Neural cell (in vitro differentiated cells): ENCODE data around the gene MAP1LC3B. TPM values are rescaled to one million over a fixed set of nuclear protein-coding genes. Genes with fewer than 3 reads are reported as not detected.

Source experiments
- H2AFZ ChIP-seq: fragments of 200-600, 300-800 bp; sonication (generic), shearing (Covaris generic); 2 replicates; pipeline ENCODE4 v1.6.0; 2014; ENCODE audit warnings: low read depth, mild to moderate bottlenecking, antibody characterized with exemption, low read length, moderate library complexity
- H3F3A ChIP-seq: fragments of 200-600 bp; shearing (Covaris generic); 2 replicates; pipeline ENCODE4 v1.6.1; 2016; ENCODE audit warnings: mild to moderate bottlenecking, moderate library complexity, mixed read lengths, antibody characterized with exemption, low read length; ENCODE audit not compliant: insufficient read depth, poor library complexity, severe bottlenecking
- H3K27ac ChIP-seq: fragments of 200-600, 300-800 bp; sonication (generic), shearing (Covaris generic); 2 replicates; pipeline ENCODE4 v1.5.1; 2014; ENCODE audit warnings: mild to moderate bottlenecking, low read length, moderate library complexity
- H3K27me3 ChIP-seq: fragments of 300-800, 200-600 bp; sonication (generic), shearing (Covaris generic); 2 replicates; pipeline ENCODE4 v1.6.0; 2014; ENCODE audit warnings: mild to moderate bottlenecking, low read depth, low read length, moderate library complexity; ENCODE audit not compliant: insufficient read depth
- H3K36me3 ChIP-seq: fragments of 300-800, 200-600 bp; sonication (generic), shearing (Covaris generic); 2 replicates; pipeline ENCODE4 v1.5.1; 2014; ENCODE audit warnings: mild to moderate bottlenecking, antibody characterized with exemption, low read length, moderate library complexity; ENCODE audit not compliant: insufficient read depth
- H3K4me2 ChIP-seq: fragments of 300-800, 200-600 bp; sonication (generic), shearing (Covaris generic); 2 replicates; pipeline ENCODE4 v1.6.0; 2014; ENCODE audit warnings: mild to moderate bottlenecking, low read length
- H3K4me3 ChIP-seq: fragments of 300-800, 200-600 bp; sonication (generic), shearing (Covaris generic); 2 replicates; pipeline ENCODE4 v1.5.1; 2014; ENCODE audit warnings: mild to moderate bottlenecking, low read length, moderate library complexity
- H3K79me2 ChIP-seq: fragments of 200-600 bp; shearing (Covaris generic); replicated peaks from 2 replicates; pipeline ENCODE4 v1.6.0; 2014; ENCODE audit warnings: mild to moderate bottlenecking, low read length, moderate library complexity; ENCODE audit not compliant: insufficient read depth
- H3K9ac ChIP-seq: fragments of 300-800, 200-600 bp; sonication (generic), shearing (Covaris generic); 2 replicates; pipeline ENCODE4 v1.6.1; 2016; ENCODE audit warnings: mild to moderate bottlenecking, low read length, mixed read lengths
- H3K9me2 ChIP-seq: fragments of 200-600 bp; shearing (Covaris generic); 2 replicates; pipeline ENCODE4 v1.6.1; 2016; ENCODE audit warnings: mild to moderate bottlenecking, low read length, mixed read lengths; ENCODE audit not compliant: insufficient read depth
- H3K9me3 ChIP-seq: fragments of 200-600, 300-800 bp; sonication (generic), shearing (Covaris generic); 2 replicates; pipeline ENCODE4 v1.6.1; 2016; ENCODE audit warnings: mild to moderate bottlenecking, mixed run types, low read length, moderate library complexity, mixed read lengths
- H4K20me1 ChIP-seq: fragments of 200-600 bp; shearing (Covaris generic); 2 replicates; pipeline ENCODE4 v1.6.1; 2016; ENCODE audit warnings: mild to moderate bottlenecking, mixed run types; ENCODE audit not compliant: insufficient read depth
- EP300 ChIP-seq: fragments of 450-650 bp; conservative IDR thresholded peaks from 2 replicates; pipeline ENCODE4 v1.6.1; 2014; ENCODE audit warnings: antibody characterized with exemption, mild to moderate bottlenecking, moderate library complexity; ENCODE audit not compliant: poor library complexity, severe bottlenecking
- EZH2 ChIP-seq: fragments of 200-600, 300-800 bp; shearing (Covaris generic), sonication (generic); IDR thresholded peaks from 2 replicates; pipeline ENCODE4 v1.6.1; 2014; ENCODE audit warnings: antibody characterized with exemption, low read length, borderline replicate concordance, mild to moderate bottlenecking; ENCODE audit not compliant: insufficient read depth, poor library complexity, severe bottlenecking
- MXI1 ChIP-seq: fragments of 450-650 bp; conservative IDR thresholded peaks from 2 replicates; pipeline ENCODE4 v1.6.1; 2014; ENCODE audit warnings: antibody characterized with exemption, mild to moderate bottlenecking; ENCODE audit not compliant: poor library complexity, severe bottlenecking
- POLR2AphosphoS5 ChIP-seq: IDR thresholded peaks from 2 replicates; pipeline ENCODE4 v1.6.1; 2012
- RAD21 ChIP-seq: fragments of 450-650 bp; conservative IDR thresholded peaks from 2 replicates; pipeline ENCODE4 v1.6.1; 2014; ENCODE audit warnings: antibody characterized with exemption, mild to moderate bottlenecking, moderate library complexity
- SMC3 ChIP-seq: fragments of 450-650 bp; conservative IDR thresholded peaks from 2 replicates; pipeline ENCODE4 v1.6.1; 2014; ENCODE audit warnings: antibody characterized with exemption, mild to moderate bottlenecking, moderate library complexity; ENCODE audit not compliant: poor library complexity
- TAF1 ChIP-seq: IDR thresholded peaks from 2 replicates; pipeline ENCODE4 v1.6.1; 2012; ENCODE audit warnings: low read depth
- polyA plus RNA-seq: library from polyadenylated mRNA; depleted of rRNA; stranded (reverse); fragments of >200 nt; gene quantifications from 2 replicates; pipeline ENCODE4 v1.2.3, GENCODE V29; 2014
- TF ChIP-seq, protein P1 (sequence below): IDR thresholded peaks from 2 replicates; pipeline ENCODE4 v1.6.1; 2012; ENCODE audit warnings: borderline replicate concordance
- TF ChIP-seq, protein P2 (sequence below): fragments of 450-650 bp; IDR thresholded peaks from 2 replicates; pipeline ENCODE4 v1.5.1; 2014; ENCODE audit warnings: antibody characterized with exemption, mild to moderate bottlenecking, moderate library complexity; ENCODE audit not compliant: poor library complexity, severe bottlenecking

The MAP1LC3B gene
- polyA plus RNA-seq, 1 donor from 2014 or later: 73.1 TPM

DNA sequence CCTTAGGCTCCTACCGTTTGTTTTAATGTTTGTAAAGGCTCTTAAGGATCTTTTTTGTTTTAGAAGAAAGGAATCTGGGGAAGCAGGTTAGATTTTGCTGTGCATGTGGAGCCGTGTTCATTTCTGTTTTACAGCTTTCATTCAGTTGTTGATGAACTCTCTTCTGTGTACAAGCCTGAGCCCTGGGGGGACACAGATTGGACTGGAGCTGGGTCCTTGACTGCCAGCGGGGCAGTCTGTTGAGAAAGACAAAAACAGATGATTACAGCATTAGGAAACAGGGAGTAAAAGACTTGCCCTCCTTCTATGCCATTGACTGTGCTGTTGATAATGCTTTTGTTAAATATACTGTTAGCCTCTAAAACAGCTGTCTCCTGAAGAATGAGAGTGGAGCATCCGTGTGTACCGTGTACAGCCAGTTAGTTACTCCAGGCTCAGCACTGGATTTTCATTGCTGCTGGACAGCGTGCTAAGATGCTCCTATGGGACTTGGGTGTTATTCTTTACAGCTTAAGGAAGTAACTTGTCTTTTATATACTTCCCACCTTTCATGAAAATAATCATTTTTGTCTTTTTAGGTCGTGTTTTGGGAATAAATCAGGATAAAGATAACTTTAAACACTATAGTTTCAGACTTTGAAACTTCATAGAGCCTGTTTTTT is 3.2 kb downstream of the MAP1LC3B start:
- H3K4me3 ChIP-seq: no peak overlapping the region

DNA sequence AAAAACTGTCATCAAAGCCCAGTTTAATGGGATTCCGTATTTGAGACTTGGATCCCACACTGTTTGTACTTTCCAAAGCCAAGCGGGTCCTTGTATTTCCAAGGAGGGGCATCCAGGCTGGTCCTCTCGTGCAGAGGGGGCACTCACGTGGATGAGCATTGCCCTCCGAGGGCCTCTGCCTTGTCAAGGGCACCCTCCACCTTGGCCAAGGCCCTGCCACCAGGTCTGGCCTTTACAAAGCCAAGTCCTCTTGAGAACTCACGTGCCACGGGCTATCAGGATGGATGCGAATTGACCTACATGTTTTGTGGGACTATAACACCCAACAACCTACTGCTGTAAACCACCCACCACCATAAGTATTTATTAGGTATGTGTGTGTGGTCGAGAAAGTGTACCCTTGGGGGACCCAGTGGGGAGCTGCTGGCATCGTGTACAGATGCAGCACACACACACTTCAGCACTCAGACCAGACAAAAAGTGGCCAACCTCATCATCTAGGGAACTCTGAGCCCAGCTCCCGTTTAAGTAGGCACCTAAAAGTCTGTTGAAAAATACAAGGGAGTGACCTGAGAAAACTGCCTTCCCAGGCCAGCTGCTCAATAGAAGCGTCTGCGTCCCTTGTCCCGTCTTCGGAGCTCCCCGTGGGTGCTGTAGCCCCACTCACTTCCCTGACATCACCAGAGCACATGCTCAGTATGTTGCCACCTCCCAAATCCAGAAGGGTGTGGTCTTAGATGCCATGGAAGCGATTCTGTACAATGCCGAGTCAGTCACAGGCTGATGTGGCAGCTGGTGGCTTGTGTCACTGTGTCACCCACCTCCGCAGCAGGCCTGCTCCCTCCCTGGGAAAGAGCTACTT is 12.9 kb downstream of the MAP1LC3B start:
- Histone ChIP-seq H3K79me2 (no peaks in the 10 kb centered on the region), H3K9me3 (no peaks in the 10 kb centered on the region), H3K4me3 (no peak overlapping the region), H2AFZ (no peak overlapping the region), H3K36me3 (peaks cover 6% of the 10 kb centered on the region), H3K9me2 (no peaks in the 10 kb centered on the region), H3K27me3 (no peaks in the 10 kb centered on the region), H3F3A (no peaks in the 10 kb centered on the region), H3K4me2 (no peak overlapping the region), H4K20me1 (no peaks in the 10 kb centered on the region), H3K9ac (no peak overlapping the region), H3K27ac (no peak overlapping the region)
- TF ChIP-seq, protein P1, sequence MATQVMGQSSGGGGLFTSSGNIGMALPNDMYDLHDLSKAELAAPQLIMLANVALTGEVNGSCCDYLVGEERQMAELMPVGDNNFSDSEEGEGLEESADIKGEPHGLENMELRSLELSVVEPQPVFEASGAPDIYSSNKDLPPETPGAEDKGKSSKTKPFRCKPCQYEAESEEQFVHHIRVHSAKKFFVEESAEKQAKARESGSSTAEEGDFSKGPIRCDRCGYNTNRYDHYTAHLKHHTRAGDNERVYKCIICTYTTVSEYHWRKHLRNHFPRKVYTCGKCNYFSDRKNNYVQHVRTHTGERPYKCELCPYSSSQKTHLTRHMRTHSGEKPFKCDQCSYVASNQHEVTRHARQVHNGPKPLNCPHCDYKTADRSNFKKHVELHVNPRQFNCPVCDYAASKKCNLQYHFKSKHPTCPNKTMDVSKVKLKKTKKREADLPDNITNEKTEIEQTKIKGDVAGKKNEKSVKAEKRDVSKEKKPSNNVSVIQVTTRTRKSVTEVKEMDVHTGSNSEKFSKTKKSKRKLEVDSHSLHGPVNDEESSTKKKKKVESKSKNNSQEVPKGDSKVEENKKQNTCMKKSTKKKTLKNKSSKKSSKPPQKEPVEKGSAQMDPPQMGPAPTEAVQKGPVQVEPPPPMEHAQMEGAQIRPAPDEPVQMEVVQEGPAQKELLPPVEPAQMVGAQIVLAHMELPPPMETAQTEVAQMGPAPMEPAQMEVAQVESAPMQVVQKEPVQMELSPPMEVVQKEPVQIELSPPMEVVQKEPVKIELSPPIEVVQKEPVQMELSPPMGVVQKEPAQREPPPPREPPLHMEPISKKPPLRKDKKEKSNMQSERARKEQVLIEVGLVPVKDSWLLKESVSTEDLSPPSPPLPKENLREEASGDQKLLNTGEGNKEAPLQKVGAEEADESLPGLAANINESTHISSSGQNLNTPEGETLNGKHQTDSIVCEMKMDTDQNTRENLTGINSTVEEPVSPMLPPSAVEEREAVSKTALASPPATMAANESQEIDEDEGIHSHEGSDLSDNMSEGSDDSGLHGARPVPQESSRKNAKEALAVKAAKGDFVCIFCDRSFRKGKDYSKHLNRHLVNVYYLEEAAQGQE: no peak
- peak; percentile 40 for TF ChIP-seq POLR2AphosphoS5

More for the DNA sequence above, 3.2 kb downstream of the MAP1LC3B start:
- no peak overlapping the region for H2AFZ ChIP-seq
- H3K27me3 ChIP-seq: no peaks in the 10 kb centered on the region
- H3K4me2 ChIP-seq: no peak overlapping the region
- no peaks in the 10 kb centered on the region for H3K9me3 ChIP-seq
- H3K9ac ChIP-seq: no peak overlapping the region
- no peak overlapping the region for H3K27ac ChIP-seq
- peaks cover 3% of the 10 kb centered on the region for H3F3A ChIP-seq
- TF ChIP-seq, protein P1: no peak
- no peak for TF ChIP-seq EP300
- TF ChIP-seq SMC3: no peak
- TF ChIP-seq, protein P2, sequence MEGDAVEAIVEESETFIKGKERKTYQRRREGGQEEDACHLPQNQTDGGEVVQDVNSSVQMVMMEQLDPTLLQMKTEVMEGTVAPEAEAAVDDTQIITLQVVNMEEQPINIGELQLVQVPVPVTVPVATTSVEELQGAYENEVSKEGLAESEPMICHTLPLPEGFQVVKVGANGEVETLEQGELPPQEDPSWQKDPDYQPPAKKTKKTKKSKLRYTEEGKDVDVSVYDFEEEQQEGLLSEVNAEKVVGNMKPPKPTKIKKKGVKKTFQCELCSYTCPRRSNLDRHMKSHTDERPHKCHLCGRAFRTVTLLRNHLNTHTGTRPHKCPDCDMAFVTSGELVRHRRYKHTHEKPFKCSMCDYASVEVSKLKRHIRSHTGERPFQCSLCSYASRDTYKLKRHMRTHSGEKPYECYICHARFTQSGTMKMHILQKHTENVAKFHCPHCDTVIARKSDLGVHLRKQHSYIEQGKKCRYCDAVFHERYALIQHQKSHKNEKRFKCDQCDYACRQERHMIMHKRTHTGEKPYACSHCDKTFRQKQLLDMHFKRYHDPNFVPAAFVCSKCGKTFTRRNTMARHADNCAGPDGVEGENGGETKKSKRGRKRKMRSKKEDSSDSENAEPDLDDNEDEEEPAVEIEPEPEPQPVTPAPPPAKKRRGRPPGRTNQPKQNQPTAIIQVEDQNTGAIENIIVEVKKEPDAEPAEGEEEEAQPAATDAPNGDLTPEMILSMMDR: no peak
- TF ChIP-seq RAD21: no peak
- no peak for TF ChIP-seq MXI1
- no peak for TF ChIP-seq TAF1
- no peak for TF ChIP-seq EZH2
- no peak for TF ChIP-seq POLR2AphosphoS5
- no peaks in the 10 kb centered on the region for H3K36me3 ChIP-seq
- peaks cover 5% of the 10 kb centered on the region for H4K20me1 ChIP-seq
- H3K9me2 ChIP-seq: no peaks in the 10 kb centered on the region
- H3K79me2 ChIP-seq: peaks cover 39% of the 10 kb centered on the region
